K562 (cell line): Measurements from ENCODE around the gene ITPR3. TPM values are rescaled to one million over a fixed set of nuclear protein-coding genes. Genes with fewer than 3 reads are reported as not detected.

ENCODE experiments used
- HMBOX1 ChIP-seq: sonication (generic); IDR thresholded peaks from 2 replicates; pipeline ENCODE4 v1.6.1; 2016
- L3MBTL2 ChIP-seq: fragments of 450-650 bp; IDR thresholded peaks from 2 replicates; pipeline ENCODE4 v1.6.1; 2016; ENCODE audit warnings: mild to moderate bottlenecking, moderate library complexity
- LCOR ChIP-seq: sonication (generic); formaldehyde crosslinking; IDR thresholded peaks from 2 replicates; pipeline ENCODE4 v1.8.0; 2022; ENCODE audit warnings: mild to moderate bottlenecking, missing genetic modification reagents
- RB1 ChIP-seq: fragments of 450-650 bp; IDR thresholded peaks from 2 replicates; pipeline ENCODE4 v1.6.1; 2017; ENCODE audit warnings: low read depth, mild to moderate bottlenecking
- RUNX1 ChIP-seq: sonication (generic); IDR thresholded peaks from 2 replicates; pipeline ENCODE4 v1.6.1; 2016; ENCODE audit warnings: antibody characterized with exemption, low read depth
- SMARCA4 ChIP-seq: fragments of 450-650 bp; IDR thresholded peaks from 2 replicates; pipeline ENCODE4 v1.6.1; 2016
- SP2 ChIP-seq: IDR thresholded peaks from 2 replicates; pipeline ENCODE4 v1.6.1; 2011; ENCODE audit warnings: mild to moderate bottlenecking, low read depth, low read length, moderate library complexity; ENCODE audit not compliant: poor library complexity, severe bottlenecking; ENCODE audit errors: extremely low read depth
- ZFPM2 ChIP-seq: fragments of 250-450 bp; sonication (Bioruptor Pico); IDR thresholded peaks from 2 replicates; pipeline ENCODE4 v1.5.1; 2022; ENCODE audit warnings: mild to moderate bottlenecking
- ZNF133 ChIP-seq: fragments of 250-450 bp; sonication (Bioruptor Pico); IDR thresholded peaks from 2 replicates; pipeline ENCODE4 v1.4.0; 2020; ENCODE audit warnings: mild to moderate bottlenecking
- ZNF146 ChIP-seq: IDR thresholded peaks from one replicate; pipeline ENCODE4 v1.6.1; 2018; ENCODE audit warnings: missing compliant biosample characterization; ENCODE audit not compliant: unreplicated experiment
- ZNF584 ChIP-seq: fragments of 200-800 bp; sonication (Bioruptor generic); IDR thresholded peaks from 2 replicates; pipeline ENCODE4 v1.6.1; 2016; ENCODE audit warnings: low read depth, mild to moderate bottlenecking, missing genetic modification characterization, missing compliant biosample characterization
- polyA plus RNA-seq, 8 experiments: library from polyadenylated mRNA; depleted of rRNA in 4 of 8; stranded (reverse) in 5 of 8; unstranded in 3 of 8; fragments of >200 nt; fragmentation: Nextera tagmentation in 2 of 8; fragmentation: Illumina TruSeq in 1 of 8; extraction: Ambion mirVana in 2 of 8; extraction: Trizol in 1 of 8; gene quantifications; 2 replicates each; pipeline versions ENCODE4 v1.2.1 to v1.2.3, GENCODE V29; 2011 to 2014; ENCODE audit warnings: inconsistent platforms in 1 of 8, missing spikeins in 1 of 8
- total RNA-seq, 7 experiments: library from RNA; depleted of rRNA in 6 of 7; stranded (reverse); fragments of >200 nt in 6 of 7; fragmentation: Illumina TruSeq in 2 of 7; extraction: Trizol in 2 of 7; gene quantifications; 2 replicates each; pipeline versions ENCODE4 v1.2.1 to v1.2.3, GENCODE V29; 2011 to 2021; ENCODE audit warnings: low replicate concordance in 1 of 7
- TF ChIP-seq, protein P1 (sequence below): fragments of 450-650 bp; IDR thresholded peaks from 2 replicates; pipeline ENCODE4 v1.6.1; 2017; ENCODE audit warnings: antibody characterized with exemption, mild to moderate bottlenecking
- TF ChIP-seq, protein P2 (sequence below), 2 experiments: fragments of 450-650 bp; formaldehyde crosslinking in 1 of 2; IDR thresholded peaks; 2 replicates each; pipeline versions ENCODE4 v1.4.0 to v1.6.1; 2014 to 2020; ENCODE audit warnings: mild to moderate bottlenecking in 2 of 2, borderline replicate concordance in 1 of 2, low read depth in 1 of 2

The ITPR3 gene
- total and polyA plus RNA-seq, 9 of the 15 experiments (the other 6 are each of a cell fraction or from before 2014, with no cell fraction given) = 0.39 to 35.7 (median 13.2) TPM

DNA sequence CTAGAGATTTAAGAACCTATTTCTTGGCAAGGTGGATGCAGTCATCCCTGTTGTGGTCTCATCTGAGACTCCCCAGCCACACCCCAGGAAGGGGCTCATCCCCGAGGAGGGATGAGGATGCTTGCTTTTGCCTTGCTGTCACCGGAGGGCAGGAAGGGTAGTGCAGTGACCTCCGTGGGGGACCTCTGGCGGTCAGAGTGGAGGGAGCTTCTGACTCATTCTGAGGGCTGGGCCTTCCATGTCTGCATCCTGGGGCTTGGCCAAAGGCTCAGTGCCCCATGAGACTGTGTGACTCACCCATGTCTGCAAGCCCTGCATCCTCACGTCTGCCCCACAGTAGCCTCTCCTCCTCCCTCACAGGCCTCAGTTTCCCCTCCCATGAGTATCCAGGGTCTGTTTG, 51.7 kb downstream of the ITPR3 start (continued):
- TF ChIP-seq HMBOX1 = no peak
- no peak for TF ChIP-seq RB1
- no peak for TF ChIP-seq L3MBTL2
- no peak for TF ChIP-seq ZNF146 (CRISPR knock-in tag)
- no peak for TF ChIP-seq ZNF133 (CRISPR knock-in tag)
- TF ChIP-seq ZFPM2 = no peak
- TF ChIP-seq, protein P1, sequence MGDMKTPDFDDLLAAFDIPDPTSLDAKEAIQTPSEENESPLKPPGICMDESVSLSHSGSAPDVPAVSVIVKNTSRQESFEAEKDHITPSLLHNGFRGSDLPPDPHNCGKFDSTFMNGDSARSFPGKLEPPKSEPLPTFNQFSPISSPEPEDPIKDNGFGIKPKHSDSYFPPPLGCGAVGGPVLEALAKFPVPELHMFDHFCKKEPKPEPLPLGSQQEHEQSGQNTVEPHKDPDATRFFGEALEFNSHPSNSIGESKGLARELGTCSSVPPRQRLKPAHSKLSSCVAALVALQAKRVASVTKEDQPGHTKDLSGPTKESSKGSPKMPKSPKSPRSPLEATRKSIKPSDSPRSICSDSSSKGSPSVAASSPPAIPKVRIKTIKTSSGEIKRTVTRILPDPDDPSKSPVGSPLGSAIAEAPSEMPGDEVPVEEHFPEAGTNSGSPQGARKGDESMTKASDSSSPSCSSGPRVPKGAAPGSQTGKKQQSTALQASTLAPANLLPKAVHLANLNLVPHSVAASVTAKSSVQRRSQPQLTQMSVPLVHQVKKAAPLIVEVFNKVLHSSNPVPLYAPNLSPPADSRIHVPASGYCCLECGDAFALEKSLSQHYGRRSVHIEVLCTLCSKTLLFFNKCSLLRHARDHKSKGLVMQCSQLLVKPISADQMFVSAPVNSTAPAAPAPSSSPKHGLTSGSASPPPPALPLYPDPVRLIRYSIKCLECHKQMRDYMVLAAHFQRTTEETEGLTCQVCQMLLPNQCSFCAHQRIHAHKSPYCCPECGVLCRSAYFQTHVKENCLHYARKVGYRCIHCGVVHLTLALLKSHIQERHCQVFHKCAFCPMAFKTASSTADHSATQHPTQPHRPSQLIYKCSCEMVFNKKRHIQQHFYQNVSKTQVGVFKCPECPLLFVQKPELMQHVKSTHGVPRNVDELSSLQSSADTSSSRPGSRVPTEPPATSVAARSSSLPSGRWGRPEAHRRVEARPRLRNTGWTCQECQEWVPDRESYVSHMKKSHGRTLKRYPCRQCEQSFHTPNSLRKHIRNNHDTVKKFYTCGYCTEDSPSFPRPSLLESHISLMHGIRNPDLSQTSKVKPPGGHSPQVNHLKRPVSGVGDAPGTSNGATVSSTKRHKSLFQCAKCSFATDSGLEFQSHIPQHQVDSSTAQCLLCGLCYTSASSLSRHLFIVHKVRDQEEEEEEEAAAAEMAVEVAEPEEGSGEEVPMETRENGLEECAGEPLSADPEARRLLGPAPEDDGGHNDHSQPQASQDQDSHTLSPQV = no peak
- no peak for TF ChIP-seq SP2
- TF ChIP-seq, protein P2, sequence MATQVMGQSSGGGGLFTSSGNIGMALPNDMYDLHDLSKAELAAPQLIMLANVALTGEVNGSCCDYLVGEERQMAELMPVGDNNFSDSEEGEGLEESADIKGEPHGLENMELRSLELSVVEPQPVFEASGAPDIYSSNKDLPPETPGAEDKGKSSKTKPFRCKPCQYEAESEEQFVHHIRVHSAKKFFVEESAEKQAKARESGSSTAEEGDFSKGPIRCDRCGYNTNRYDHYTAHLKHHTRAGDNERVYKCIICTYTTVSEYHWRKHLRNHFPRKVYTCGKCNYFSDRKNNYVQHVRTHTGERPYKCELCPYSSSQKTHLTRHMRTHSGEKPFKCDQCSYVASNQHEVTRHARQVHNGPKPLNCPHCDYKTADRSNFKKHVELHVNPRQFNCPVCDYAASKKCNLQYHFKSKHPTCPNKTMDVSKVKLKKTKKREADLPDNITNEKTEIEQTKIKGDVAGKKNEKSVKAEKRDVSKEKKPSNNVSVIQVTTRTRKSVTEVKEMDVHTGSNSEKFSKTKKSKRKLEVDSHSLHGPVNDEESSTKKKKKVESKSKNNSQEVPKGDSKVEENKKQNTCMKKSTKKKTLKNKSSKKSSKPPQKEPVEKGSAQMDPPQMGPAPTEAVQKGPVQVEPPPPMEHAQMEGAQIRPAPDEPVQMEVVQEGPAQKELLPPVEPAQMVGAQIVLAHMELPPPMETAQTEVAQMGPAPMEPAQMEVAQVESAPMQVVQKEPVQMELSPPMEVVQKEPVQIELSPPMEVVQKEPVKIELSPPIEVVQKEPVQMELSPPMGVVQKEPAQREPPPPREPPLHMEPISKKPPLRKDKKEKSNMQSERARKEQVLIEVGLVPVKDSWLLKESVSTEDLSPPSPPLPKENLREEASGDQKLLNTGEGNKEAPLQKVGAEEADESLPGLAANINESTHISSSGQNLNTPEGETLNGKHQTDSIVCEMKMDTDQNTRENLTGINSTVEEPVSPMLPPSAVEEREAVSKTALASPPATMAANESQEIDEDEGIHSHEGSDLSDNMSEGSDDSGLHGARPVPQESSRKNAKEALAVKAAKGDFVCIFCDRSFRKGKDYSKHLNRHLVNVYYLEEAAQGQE (IDR thresholded peaks at IDR 0.05; ENCODE audit: borderline replicate concordance) = peak; percentile 57
- TF ChIP-seq, protein P2 (CRISPR knock-in tag; IDR thresholded peaks at IDR 0.05; ENCODE audit: low read depth) = no peak
- TF ChIP-seq RUNX1 = no peak
- TF ChIP-seq SMARCA4 = peak; percentile 49; the same call in 1 of the 2 replicates
- no peak for TF ChIP-seq ZNF584 (CRISPR knock-in tag)
- no peak for TF ChIP-seq LCOR (CRISPR knock-in tag)
